Chondrocyte (in vitro differentiated cells): ENCODE measurements around the gene ANKRD31. TPM values are rescaled to one million over a fixed set of nuclear protein-coding genes. Genes with fewer than 3 reads are reported as not detected.
"Not testable (repeated sequence)": the region's sequence is repeated elsewhere in the genome, so short reads cannot be mapped to it uniquely, and the experiment has no call there.

Experiments
- DNase-seq: peaks from one replicate; pipeline ENCODE4 v3.0.0; 2021; ENCODE audit warnings: mixed read lengths, low spot score
- H3K27ac Mint-ChIP-seq: one replicate; pipeline ENCODE4 v1.8.0; 2021; ENCODE audit warnings: mild to moderate bottlenecking, moderate library complexity, mixed read lengths; ENCODE audit not compliant: unreplicated experiment
- H3K27me3 Mint-ChIP-seq: 2 replicates; pipeline ENCODE4 v1.8.0; 2021; ENCODE audit warnings: low read depth, mixed read lengths
- H3K36me3 Mint-ChIP-seq: 2 replicates; pipeline ENCODE4 v1.8.0; 2021; ENCODE audit warnings: low read depth, mixed read lengths
- H3K4me1 Mint-ChIP-seq: 2 replicates; pipeline ENCODE4 v1.8.0; 2021; ENCODE audit warnings: low read depth, mild to moderate bottlenecking, mixed read lengths
- H3K4me3 Mint-ChIP-seq: one replicate; pipeline ENCODE4 v1.8.0; 2021; ENCODE audit warnings: mild to moderate bottlenecking, moderate library complexity, mixed read lengths; ENCODE audit not compliant: unreplicated experiment
- H3K9me3 Mint-ChIP-seq: 2 replicates; pipeline ENCODE4 v1.8.0; 2021; ENCODE audit warnings: low read depth, mixed read lengths
- total RNA-seq: library from RNA; stranded (reverse); gene quantifications from 3 replicates; pipeline ENCODE4 v1.2.1, GENCODE V29; 2021
- TF ChIP-seq, protein P1 (sequence below): fragments of 200-600 bp; sonication (generic); IDR thresholded peaks from 2 replicates; pipeline ENCODE4 v1.5.0; 2021; ENCODE audit warnings: antibody characterized with exemption, mild to moderate bottlenecking, moderate library complexity

ANKRD31 gene
- total RNA-seq, 1 donor from 2014 or later = 0.10 TPM

GRCh38 chr5:75116856-75117255 is 119.8 kb downstream of the ANKRD31 start:
- H3K4me3 Mint-ChIP-seq = no peak overlapping the region
- peaks cover 1% of the 10 kb centered on the region for H3K36me3 Mint-ChIP-seq
- no peak for DNase-seq

DNA sequence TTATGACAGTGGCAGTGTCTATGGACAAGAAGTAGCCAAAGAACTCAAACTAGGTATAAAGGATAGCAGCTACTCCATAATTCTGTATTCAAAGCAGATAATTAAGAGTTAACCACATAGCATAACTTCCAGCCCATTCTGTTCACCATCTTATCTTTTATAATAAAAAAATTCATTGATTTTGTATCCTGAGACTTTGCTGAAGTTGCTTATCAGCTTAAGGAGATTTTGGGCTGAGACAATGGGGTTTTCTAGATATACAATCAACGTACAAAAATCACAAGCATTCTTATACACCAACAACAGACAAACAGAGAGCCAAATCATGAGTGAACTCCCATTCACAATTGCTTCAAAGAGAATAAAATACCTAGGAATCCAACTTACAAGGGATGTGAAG is 122.4 kb downstream of the ANKRD31 start:
- DNase-seq, H3K36me3 Mint-ChIP-seq, H3K27me3 Mint-ChIP-seq, H3K9me3 Mint-ChIP-seq, H3K27ac Mint-ChIP-seq, H3K4me3 Mint-ChIP-seq, H3K4me1 Mint-ChIP-seq: not testable (repeated sequence)

More at GRCh38 chr5:75116856-75117255, 119.8 kb downstream of the ANKRD31 start:
- peaks cover 18% of the 10 kb centered on the region for H3K9me3 Mint-ChIP-seq
- peaks cover 2% of the 10 kb centered on the region for H3K27me3 Mint-ChIP-seq
- no peaks in the 10 kb centered on the region for H3K4me1 Mint-ChIP-seq
- TF ChIP-seq, protein P1, sequence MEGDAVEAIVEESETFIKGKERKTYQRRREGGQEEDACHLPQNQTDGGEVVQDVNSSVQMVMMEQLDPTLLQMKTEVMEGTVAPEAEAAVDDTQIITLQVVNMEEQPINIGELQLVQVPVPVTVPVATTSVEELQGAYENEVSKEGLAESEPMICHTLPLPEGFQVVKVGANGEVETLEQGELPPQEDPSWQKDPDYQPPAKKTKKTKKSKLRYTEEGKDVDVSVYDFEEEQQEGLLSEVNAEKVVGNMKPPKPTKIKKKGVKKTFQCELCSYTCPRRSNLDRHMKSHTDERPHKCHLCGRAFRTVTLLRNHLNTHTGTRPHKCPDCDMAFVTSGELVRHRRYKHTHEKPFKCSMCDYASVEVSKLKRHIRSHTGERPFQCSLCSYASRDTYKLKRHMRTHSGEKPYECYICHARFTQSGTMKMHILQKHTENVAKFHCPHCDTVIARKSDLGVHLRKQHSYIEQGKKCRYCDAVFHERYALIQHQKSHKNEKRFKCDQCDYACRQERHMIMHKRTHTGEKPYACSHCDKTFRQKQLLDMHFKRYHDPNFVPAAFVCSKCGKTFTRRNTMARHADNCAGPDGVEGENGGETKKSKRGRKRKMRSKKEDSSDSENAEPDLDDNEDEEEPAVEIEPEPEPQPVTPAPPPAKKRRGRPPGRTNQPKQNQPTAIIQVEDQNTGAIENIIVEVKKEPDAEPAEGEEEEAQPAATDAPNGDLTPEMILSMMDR = no peak
- H3K27ac Mint-ChIP-seq = no peak overlapping the region

GRCh38 chr5:75113354-75114113 is 123.1 kb downstream of the ANKRD31 start:
- DNase-seq = no peak
- H3K4me3 Mint-ChIP-seq = no peak overlapping the region
- H3K4me1 Mint-ChIP-seq = no peaks in the 10 kb centered on the region
- H3K36me3 Mint-ChIP-seq = no peaks in the 10 kb centered on the region
- no peak overlapping the region for H3K27ac Mint-ChIP-seq
- TF ChIP-seq, protein P1 = no peak
- peaks cover 2% of the 10 kb centered on the region for H3K9me3 Mint-ChIP-seq
- peaks cover 3% of the 10 kb centered on the region for H3K27me3 Mint-ChIP-seq

GRCh38 chr5:75108931-75109596 is 127.6 kb downstream of the ANKRD31 start:
- TF ChIP-seq, protein P1 = no peak
- H3K27ac Mint-ChIP-seq = no peak overlapping the region
- DNase-seq = no peak
- H3K4me1 Mint-ChIP-seq = no peaks in the 10 kb centered on the region
- no peak overlapping the region for H3K4me3 Mint-ChIP-seq
- H3K36me3 Mint-ChIP-seq = no peaks in the 10 kb centered on the region
- peaks cover 6% of the 10 kb centered on the region for H3K27me3 Mint-ChIP-seq
- no peaks in the 10 kb centered on the region for H3K9me3 Mint-ChIP-seq

- TF ChIP-seq, protein P1 = no peak
- no peak overlapping the region for H3K27ac Mint-ChIP-seq
- no peak overlapping the region for H3K4me3 Mint-ChIP-seq
- no peaks in the 10 kb centered on the region for H3K9me3 Mint-ChIP-seq
- no peaks in the 10 kb centered on the region for H3K36me3 Mint-ChIP-seq
- H3K4me1 Mint-ChIP-seq = no peaks in the 10 kb centered on the region
- peaks cover 6% of the 10 kb centered on the region for H3K27me3 Mint-ChIP-seq
- DNase-seq = no peak
These were observed 128.2 kb downstream of the ANKRD31 start for GRCh38 chr5:75108515-75108914.

GRCh38 chr5:75095956-75096355 is 140.7 kb downstream of the ANKRD31 start:
- not testable (repeated sequence) for H3K4me3 Mint-ChIP-seq, H3K4me1 Mint-ChIP-seq, H3K27me3 Mint-ChIP-seq, H3K27ac Mint-ChIP-seq, H3K36me3 Mint-ChIP-seq, DNase-seq
- H3K9me3 Mint-ChIP-seq = peaks cover 18% of the 10 kb centered on the region
